NT2/D1 (cell line): Measurements from ENCODE around the gene MEN1.

Experiments
- DNase-seq: peaks from one replicate; pipeline ENCODE4 v3.0.0-alpha.2; 2011; ENCODE audit warnings: low read depth, low spot score
- H3K27me3 ChIP-seq: 2 replicates; pipeline ENCODE4 v1.6.0; 2011; ENCODE audit warnings: mild to moderate bottlenecking; ENCODE audit not compliant: insufficient read length, insufficient read depth
- H3K36me3 ChIP-seq: 2 replicates; pipeline ENCODE4 v1.6.1; 2011; ENCODE audit warnings: mild to moderate bottlenecking, low read length, mixed read lengths; ENCODE audit not compliant: insufficient read depth, insufficient read length
- H3K4me1 ChIP-seq: 2 replicates; pipeline ENCODE4 v1.5.1; 2011; ENCODE audit not compliant: insufficient read depth, insufficient read length
- H3K4me3 ChIP-seq: 2 replicates; pipeline ENCODE4 v1.5.1; 2011; ENCODE audit warnings: low read depth; ENCODE audit not compliant: insufficient read length
- H3K9ac ChIP-seq: 2 replicates; pipeline ENCODE4 v1.6.0; 2011; ENCODE audit warnings: low read depth; ENCODE audit not compliant: insufficient read length
- H3K9me3 ChIP-seq: 2 replicates; pipeline ENCODE4 v1.5.1; 2011; ENCODE audit warnings: mild to moderate bottlenecking, low read length; ENCODE audit not compliant: insufficient read depth
- SUZ12 ChIP-seq: IDR thresholded peaks from 2 replicates; pipeline ENCODE4 v1.6.1; 2011; ENCODE audit not compliant: insufficient read length, insufficient read depth; ENCODE audit errors: extremely low read depth
- YY1 ChIP-seq: IDR thresholded peaks from 2 replicates; pipeline ENCODE4 v1.6.1; 2011; ENCODE audit not compliant: insufficient read length, insufficient read depth
- ZNF274 ChIP-seq: IDR thresholded peaks from 2 replicates; pipeline ENCODE4 v1.6.1; 2011; ENCODE audit warnings: mild to moderate bottlenecking, low read depth, low read length

The MEN1 gene

DNA sequence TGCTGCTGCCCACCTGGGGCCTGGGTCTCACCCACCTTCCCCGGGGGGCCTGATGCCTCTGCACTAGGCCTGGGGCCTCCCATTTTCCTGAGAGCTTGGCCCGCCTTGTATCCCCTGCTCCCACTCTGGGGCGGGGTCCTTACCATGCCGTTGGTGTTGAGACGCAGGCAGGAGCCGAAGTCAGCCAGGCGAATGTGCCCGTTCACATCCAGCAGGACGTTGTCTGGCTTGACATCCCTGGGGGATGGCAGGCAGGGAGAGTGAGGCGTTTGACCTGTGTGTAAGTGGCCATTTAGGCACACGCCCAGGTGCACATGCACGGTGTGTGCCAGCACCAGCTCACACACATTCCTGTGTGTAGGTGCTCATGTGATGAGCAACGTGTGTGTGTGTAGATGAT, 29.0 kb upstream of the MEN1 start:
- no peak for DNase-seq
- no peaks in the 10 kb centered on the region for H3K27me3 ChIP-seq
- H3K9me3 ChIP-seq, result no peaks in the 10 kb centered on the region
- H3K4me3 ChIP-seq, result no peak overlapping the region
- TF ChIP-seq ZNF274, result no peak
- TF ChIP-seq SUZ12, result no peak
- no peak for TF ChIP-seq YY1
- H3K4me1 ChIP-seq, result peaks cover 26% of the 10 kb centered on the region
- H3K9ac ChIP-seq, result no peak overlapping the region
- peaks cover 43% of the 10 kb centered on the region for H3K36me3 ChIP-seq

DNA sequence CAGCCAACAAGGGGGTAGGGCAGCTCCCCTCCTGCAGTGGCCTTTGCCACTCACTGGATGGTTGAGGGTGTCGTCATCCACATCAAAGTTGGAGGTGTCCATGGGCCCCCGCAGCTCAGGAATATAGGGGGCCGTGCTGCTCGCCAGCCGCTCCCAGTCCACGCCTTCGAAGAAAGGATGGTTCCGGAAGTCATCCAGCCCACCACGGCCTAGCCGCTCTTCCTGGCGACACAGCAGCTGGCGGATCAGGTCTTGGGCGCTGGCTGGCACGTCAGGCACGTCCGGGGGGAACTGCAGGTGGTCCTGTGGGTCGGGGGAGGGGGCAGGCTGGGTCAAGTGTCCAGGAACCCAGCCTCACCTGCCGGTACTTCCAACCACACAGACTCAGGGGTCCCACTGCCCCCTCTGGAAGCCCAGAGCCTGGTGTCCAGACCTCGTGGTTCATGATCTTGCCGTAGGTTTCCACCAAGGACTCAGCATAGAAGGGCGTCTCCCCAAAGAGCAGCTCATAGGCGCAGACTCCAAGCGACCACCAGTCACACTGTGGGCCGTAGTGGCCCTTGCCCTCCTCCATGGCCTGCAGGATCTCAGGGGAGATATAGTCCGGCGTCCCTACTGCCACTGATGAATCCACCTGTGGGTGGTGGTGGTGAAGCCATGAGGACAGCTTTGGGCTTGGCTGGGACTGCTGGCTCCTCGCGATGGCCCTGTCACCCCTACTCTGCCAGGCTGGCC, 28.4 kb upstream of the MEN1 start:
- peaks cover 22% of the 10 kb centered on the region for H3K4me1 ChIP-seq
- H3K36me3 ChIP-seq, result peaks cover 48% of the 10 kb centered on the region
- H3K9me3 ChIP-seq, result no peaks in the 10 kb centered on the region
- TF ChIP-seq ZNF274 (no peak), SUZ12 (no peak), YY1 (no peak)
- no peaks in the 10 kb centered on the region for H3K27me3 ChIP-seq
- no peak overlapping the region for H3K4me3 ChIP-seq
- no peak for DNase-seq
- no peak overlapping the region for H3K9ac ChIP-seq

DNA sequence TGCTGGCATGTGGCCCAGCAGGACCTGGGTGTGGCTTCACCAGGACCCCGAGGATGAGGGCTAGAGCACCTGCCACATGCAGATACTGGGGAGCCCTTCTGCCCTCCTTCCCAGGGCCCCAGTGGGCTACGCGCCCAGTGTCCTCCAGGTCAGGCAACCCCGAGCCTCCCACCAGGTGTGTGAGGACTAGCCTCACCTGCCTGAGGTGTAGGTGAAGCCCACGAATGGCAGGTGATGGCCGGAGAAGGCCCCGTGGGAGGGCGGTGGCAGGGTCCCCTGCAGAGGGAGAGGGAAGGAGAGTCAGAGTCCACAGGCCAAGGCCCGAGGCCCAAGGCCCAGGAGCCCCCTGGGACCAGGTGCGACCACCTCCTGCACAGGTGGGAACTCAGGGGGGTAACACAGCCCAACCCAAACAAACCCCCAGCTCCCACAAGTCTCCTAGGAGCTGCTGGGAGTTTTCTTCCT, 27.6 kb upstream of the MEN1 start:
- H3K9ac ChIP-seq, result no peak overlapping the region
- TF ChIP-seq SUZ12 (no peak), ZNF274 (no peak), YY1 (no peak)
- H3K4me1 ChIP-seq, result peaks cover 17% of the 10 kb centered on the region
- no peak overlapping the region for H3K4me3 ChIP-seq
- peaks cover 57% of the 10 kb centered on the region for H3K36me3 ChIP-seq
- H3K9me3 ChIP-seq, result no peaks in the 10 kb centered on the region
- DNase-seq, result no peak
- no peaks in the 10 kb centered on the region for H3K27me3 ChIP-seq

DNA sequence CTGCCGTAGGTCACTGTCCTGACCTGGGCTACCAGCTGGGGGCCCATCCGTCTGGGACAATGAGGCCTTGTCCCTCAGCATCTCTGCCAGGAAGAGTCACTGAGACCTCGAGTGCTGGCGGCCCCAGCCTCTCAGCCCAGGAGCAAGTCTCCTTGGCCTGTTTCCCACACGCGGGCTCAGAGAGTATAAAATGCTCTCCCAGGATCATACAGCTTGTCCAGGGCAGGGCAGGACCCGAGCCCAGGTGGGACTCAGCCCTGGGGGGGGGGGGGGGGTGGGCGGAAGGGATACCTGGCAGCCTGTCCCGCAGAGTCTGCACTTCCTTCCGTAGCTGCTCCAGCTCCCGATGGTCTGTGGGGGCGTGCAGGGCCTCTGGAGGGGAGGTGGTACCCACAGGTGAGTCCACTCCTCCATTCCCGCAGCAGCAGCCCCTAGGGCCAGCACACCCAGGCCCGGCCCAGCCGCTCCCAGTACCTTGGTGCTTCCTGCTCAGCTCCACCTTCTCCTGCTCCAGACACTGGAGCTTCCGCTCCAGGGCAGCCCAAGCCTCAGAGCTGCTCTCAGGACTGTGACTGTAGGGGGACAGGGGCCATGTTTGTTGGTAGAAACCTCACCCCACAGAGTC, 26.2 kb upstream of the MEN1 start:
- Histone ChIP-seq H3K36me3 (peaks cover 67% of the 10 kb centered on the region), H3K9me3 (no peaks in the 10 kb centered on the region), H3K9ac (no peak overlapping the region), H3K4me1 (peaks cover 6% of the 10 kb centered on the region), H3K27me3 (no peaks in the 10 kb centered on the region), H3K4me3 (no peak overlapping the region)
- DNase-seq, result no peak
- TF ChIP-seq ZNF274, result no peak
- no peak for TF ChIP-seq SUZ12
- no peak for TF ChIP-seq YY1

DNA sequence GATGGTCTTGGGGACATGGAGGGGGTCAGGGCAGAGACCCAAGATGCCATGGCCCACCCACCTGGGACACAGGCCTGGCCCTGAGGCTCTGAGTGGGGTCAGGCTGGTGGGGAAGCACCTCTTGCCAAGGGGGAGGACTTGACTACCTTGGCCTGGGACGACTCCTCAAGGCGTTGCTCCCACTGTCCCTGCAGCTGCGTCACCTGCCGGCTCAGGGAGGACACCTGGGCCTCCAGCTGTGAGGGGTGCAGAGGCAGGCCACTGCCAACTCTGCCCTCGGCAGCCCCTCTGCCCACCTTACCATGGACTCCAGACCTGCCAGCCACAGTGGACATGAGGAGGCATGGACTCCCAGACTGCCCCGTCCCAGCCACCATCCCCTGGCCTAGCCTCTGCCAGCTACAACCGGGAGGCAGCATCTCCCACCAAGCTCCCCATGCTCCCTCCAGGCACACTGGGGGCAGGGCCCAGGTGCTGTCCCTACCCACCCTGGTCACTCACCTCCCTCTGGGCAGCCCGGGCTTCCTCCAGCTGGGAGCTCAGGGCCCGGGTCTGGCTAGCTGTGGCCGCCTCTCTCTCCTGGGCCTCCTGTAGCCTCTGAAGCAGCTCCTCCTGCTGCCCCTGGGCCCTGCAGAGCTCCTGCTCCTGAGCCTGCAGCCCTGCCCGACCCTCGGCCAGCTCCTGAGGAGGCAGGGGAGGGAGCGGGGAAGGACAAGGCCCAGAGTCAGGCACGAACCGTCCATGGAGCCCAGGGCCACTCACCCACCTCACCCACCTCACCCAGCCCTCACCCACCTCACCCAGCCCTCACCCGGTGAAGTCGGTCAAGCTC, 25.5 kb upstream of the MEN1 start:
- Histone ChIP-seq H3K4me3 (no peak overlapping the region), H3K4me1 (peaks cover 5% of the 10 kb centered on the region), H3K9ac (no peak overlapping the region), H3K9me3 (no peaks in the 10 kb centered on the region), H3K27me3 (no peaks in the 10 kb centered on the region), H3K36me3 (peaks cover 72% of the 10 kb centered on the region)
- DNase-seq, result no peak
- TF ChIP-seq SUZ12, result no peak
- TF ChIP-seq ZNF274, result no peak
- no peak for TF ChIP-seq YY1

DNA sequence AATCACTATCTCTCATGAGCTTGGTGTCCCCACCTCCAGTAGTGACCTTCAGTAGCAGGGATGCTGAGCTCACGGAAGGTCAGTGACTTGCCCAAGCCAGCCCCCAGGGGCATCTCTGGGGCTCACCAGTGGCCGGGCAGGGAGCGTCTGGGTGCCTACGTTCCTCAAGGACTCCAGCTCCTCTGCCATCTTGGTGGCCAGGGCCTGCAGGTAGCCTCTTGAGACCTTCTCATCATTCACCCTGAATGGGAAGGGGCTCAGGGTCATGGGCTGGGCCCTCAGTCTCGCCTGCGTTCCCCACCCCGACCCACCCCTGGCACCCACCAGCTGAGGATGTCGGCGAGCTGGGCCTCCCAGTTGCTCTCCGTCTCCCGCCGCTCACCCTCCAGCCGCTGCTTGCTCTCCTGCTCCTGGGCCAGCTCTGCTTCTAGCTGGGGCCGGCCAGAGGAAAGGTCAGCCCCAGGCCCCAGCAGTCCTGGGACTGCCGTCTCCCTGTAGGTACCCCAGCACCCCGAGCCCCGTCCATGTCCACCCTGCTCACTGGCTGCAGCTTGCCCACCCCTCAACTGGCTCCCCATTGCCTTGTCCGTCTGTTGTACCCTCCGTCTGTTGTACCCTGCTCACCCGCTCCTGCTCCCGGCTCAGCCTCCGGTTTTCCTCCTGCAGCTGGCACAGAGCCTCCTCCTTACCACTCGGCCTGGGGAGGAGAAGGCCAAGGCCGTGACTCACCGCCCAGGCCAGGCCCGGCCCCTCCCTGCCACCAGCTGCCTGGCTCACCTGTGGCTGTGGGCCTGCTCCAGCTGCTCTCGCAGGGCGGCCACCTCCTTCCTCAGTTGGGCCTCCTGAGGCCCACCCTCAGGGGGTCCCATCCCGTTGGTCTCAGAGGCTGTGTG, 24.6 kb upstream of the MEN1 start:
- H3K36me3 ChIP-seq, result peaks cover 78% of the 10 kb centered on the region
- TF ChIP-seq SUZ12 (no peak), YY1 (no peak), ZNF274 (no peak)
- no peak overlapping the region for H3K4me3 ChIP-seq
- no peak for DNase-seq
- H3K9ac ChIP-seq, result no peak overlapping the region
- H3K27me3 ChIP-seq, result no peaks in the 10 kb centered on the region
- H3K4me1 ChIP-seq, result peaks cover 5% of the 10 kb centered on the region
- no peaks in the 10 kb centered on the region for H3K9me3 ChIP-seq
